Upper lobe of right lung (tissue), 1 donor: ENCODE results near the gene HOXB8. TPM values are rescaled to one million over a fixed set of nuclear protein-coding genes. Genes with fewer than 3 reads are reported as not detected.

Source experiments
- ATAC-seq: fragments of 200-7000 bp; cut with Tn5 transposase; one replicate; pipeline ENCODE4 v1.9.1; 2020; ENCODE audit warnings: mild to moderate bottlenecking, moderate library complexity
- DNase-seq: peaks from one replicate; pipeline ENCODE4 v3.0.0-alpha.2; 2020
- H3K27ac ChIP-seq: fragments of 200-600 bp; one replicate; pipeline ENCODE4 v1.8.0; 2022
- H3K27me3 ChIP-seq: fragments of 200-600 bp; one replicate; pipeline ENCODE4 v1.8.0; 2022; ENCODE audit warnings: mild to moderate bottlenecking
- H3K36me3 ChIP-seq: fragments of 200-600 bp; one replicate; pipeline ENCODE4 v1.8.0; 2022
- H3K4me1 ChIP-seq: fragments of 200-600 bp; one replicate; pipeline ENCODE4 v1.8.0; 2022
- H3K4me3 ChIP-seq: fragments of 200-600 bp; one replicate; pipeline ENCODE4 v1.8.0; 2022; ENCODE audit warnings: mild to moderate bottlenecking
- H3K9me3 ChIP-seq: fragments of 200-600 bp; one replicate; pipeline ENCODE4 v1.8.0; 2022
- CTCF ChIP-seq: fragments of 200-600 bp; IDR thresholded peaks from one replicate; pipeline ENCODE4 v1.8.0; 2022; ENCODE audit warnings: antibody characterized with exemption
- intact Hi-C: fragments of 100-400 bp; cut with DNase I; formaldehyde crosslinking; loops from one replicate; pipeline ENCODE4 v1.11.0; 2022
- total RNA-seq: library from RNA; stranded (reverse); fragmentation: NEBNext Ultra II Directional; extraction: Animal tissue kit (Norgen Biotek cat#: 25700); gene quantifications from one replicate; pipeline ENCODE4 v1.2.1, GENCODE V29; 2021
- donor health status: DM: no; HTN: yes; CAD: no; lungs with severe emphysema.

The HOXB8 gene
- total RNA-seq, 1 donor from 2014 or later, result 1.0 TPM

GRCh38 chr17:48600244-48601098 lies 14.6 kb downstream of the HOXB8 start:
- DNase-seq (no peak), ATAC-seq (no peak)
- no peak for TF ChIP-seq CTCF
- peaks cover 96% of the 10 kb centered on the region for H3K27me3 ChIP-seq
- H3K4me1 ChIP-seq, result peaks cover 14% of the 10 kb centered on the region
- H3K36me3 ChIP-seq, result no peaks in the 10 kb centered on the region
- H3K4me3 ChIP-seq, result no peak overlapping the region
- H3K9me3 ChIP-seq, result no peaks in the 10 kb centered on the region
- H3K27ac ChIP-seq, result no peak overlapping the region
- intact Hi-C loops, result no loop called here

GRCh38 chr17:48599354-48599753 lies 15.7 kb downstream of the HOXB8 start:
- Histone ChIP-seq H3K27me3 (peaks cover 96% of the 10 kb centered on the region), H3K9me3 (no peaks in the 10 kb centered on the region), H3K4me3 (no peak overlapping the region), H3K27ac (no peak overlapping the region), H3K4me1 (peaks cover 20% of the 10 kb centered on the region), H3K36me3 (no peaks in the 10 kb centered on the region)
- intact Hi-C loops, result no loop called here
- DNase-seq (no peak), ATAC-seq (no peak)
- TF ChIP-seq CTCF, result no peak

GRCh38 chr17:48598736-48599135 lies 16.4 kb downstream of the HOXB8 start:
- H3K36me3 ChIP-seq, result no peaks in the 10 kb centered on the region
- H3K27ac ChIP-seq, result no peak overlapping the region
- intact Hi-C loops, result no loop called here
- no peak for ATAC-seq
- peaks cover 24% of the 10 kb centered on the region for H3K4me1 ChIP-seq
- peaks cover 95% of the 10 kb centered on the region for H3K27me3 ChIP-seq
- TF ChIP-seq CTCF, result no peak
- H3K4me3 ChIP-seq, result no peak overlapping the region
- no peak for DNase-seq
- H3K9me3 ChIP-seq, result no peaks in the 10 kb centered on the region

GRCh38 chr17:48597778-48598631 lies 17.1 kb downstream of the HOXB8 start:
- peak; percentile 65 for ATAC-seq

GRCh38 chr17:48597528-48597777 lies 17.6 kb downstream of the HOXB8 start:
- intact Hi-C loops, result no loop called here
- ATAC-seq (no peak), DNase-seq (no peak)
- Histone ChIP-seq H3K9me3 (no peaks in the 10 kb centered on the region), H3K27ac (peak overlapping the region; percentile 76), H3K4me1 (peaks cover 30% of the 10 kb centered on the region), H3K27me3 (peaks cover 92% of the 10 kb centered on the region), H3K4me3 (peak overlapping the region; percentile 62), H3K36me3 (no peaks in the 10 kb centered on the region)
- no peak for TF ChIP-seq CTCF

More at GRCh38 chr17:48597778-48598631, 17.1 kb downstream of the HOXB8 start:
- Histone ChIP-seq H3K27me3 (peaks cover 92% of the 10 kb centered on the region), H3K36me3 (no peaks in the 10 kb centered on the region), H3K9me3 (no peaks in the 10 kb centered on the region), H3K27ac (peak overlapping the region; percentile 76), H3K4me3 (peak overlapping the region; percentile 62), H3K4me1 (peaks cover 28% of the 10 kb centered on the region)
- DNase-seq, result no peak
- no peak for TF ChIP-seq CTCF
- intact Hi-C loops, result no loop called here
